ENCODE results near the gene OLA1. TPM values are rescaled to one million over a fixed set of nuclear protein-coding genes. Genes with fewer than 3 reads are reported as not detected.

Gene OLA1
- polyA plus RNA-seq, 3 donors, result 24.9 to 72.3 (median 71.9) TPM

DNA sequence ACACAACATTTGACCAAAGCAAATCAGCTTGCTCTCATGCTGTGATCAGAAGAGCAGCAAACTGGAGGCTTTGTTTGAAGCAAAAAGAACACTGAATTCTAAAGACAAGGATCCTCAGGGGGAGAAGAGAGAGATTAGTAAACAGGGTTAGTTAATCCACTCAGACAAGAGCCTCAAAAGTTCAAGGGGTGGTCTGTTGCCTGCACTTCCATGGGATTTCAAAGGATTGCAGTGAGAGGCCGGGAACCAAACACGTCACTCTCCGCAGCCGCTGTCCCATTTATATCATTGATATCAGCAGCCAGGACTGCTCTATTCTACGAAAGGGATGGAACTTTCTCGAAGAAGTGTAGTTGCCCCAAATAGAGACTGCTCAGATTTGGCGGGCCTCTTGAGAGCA is 185.4 kb downstream of the OLA1 start:
- H2AFZ ChIP-seq (ENCODE audit: insufficient read depth, low read depth, low read length, poor library complexity, severe bottlenecking), result no peak overlapping the region
- no peak overlapping the region for H3K4me3 ChIP-seq (replicated peaks in 1 of 3; ENCODE audit: low read depth in 2 of 3, low read length in 3 of 3)
- Mint-ChIP-seq H3K27me3 (ENCODE audit: low read depth in 3 of 3) (peaks cover 2 to 3% (median 3%) of the 10 kb centered on the region in 3 donors), H3K9me3 (peaks cover 4 to 13% (median 8%) of the 10 kb centered on the region in 7 donors), H3K4me1 (peaks cover 9% of the 10 kb centered on the region), H3K4me3 (no peak overlapping the region), H3K36me3 (no peaks in the 10 kb centered on the region), H3K27ac (no peak overlapping the region)
- no peak overlapping the region for H3K27ac ChIP-seq (ENCODE audit: low read depth in 1 of 2, low read length in 2 of 2)
- no peak overlapping the region for H3K9ac ChIP-seq (ENCODE audit: insufficient read depth, low read length, poor library complexity, severe bottlenecking)
- peaks cover 3 to 4% of the 10 kb centered on the region in 2 donors for H3K9me3 ChIP-seq (replicated peaks in 1 of 2; ENCODE audit: control insufficient read depth in 1 of 2, insufficient read depth in 1 of 2, low read length in 2 of 2)
- intact Hi-C loops (cut with micrococcal nuclease), result no loop called here
- no peak overlapping the region for H3K4me2 ChIP-seq (replicated peaks; ENCODE audit: extremely low read depth, low read length, poor library complexity, severe bottlenecking)
- H3K27me3 ChIP-seq (ENCODE audit: control insufficient read depth in 2 of 2, insufficient read depth in 2 of 2, low read length in 2 of 2), result no peaks in the 10 kb centered on the region
- no peak for DNase-seq
- WGBS (ENCODE audit: insufficient coverage), result 98% methylated on average over 7 of the region's 7 CpGs
- no peaks in the 10 kb centered on the region for H3K79me2 ChIP-seq (ENCODE audit: insufficient read depth, low read length)
- peaks cover 8 to 9% of the 10 kb centered on the region in 2 donors for H3K4me1 ChIP-seq (ENCODE audit: control insufficient read depth in 1 of 2, insufficient read depth in 2 of 2, low read length in 2 of 2)
- TF ChIP-seq, protein P1, sequence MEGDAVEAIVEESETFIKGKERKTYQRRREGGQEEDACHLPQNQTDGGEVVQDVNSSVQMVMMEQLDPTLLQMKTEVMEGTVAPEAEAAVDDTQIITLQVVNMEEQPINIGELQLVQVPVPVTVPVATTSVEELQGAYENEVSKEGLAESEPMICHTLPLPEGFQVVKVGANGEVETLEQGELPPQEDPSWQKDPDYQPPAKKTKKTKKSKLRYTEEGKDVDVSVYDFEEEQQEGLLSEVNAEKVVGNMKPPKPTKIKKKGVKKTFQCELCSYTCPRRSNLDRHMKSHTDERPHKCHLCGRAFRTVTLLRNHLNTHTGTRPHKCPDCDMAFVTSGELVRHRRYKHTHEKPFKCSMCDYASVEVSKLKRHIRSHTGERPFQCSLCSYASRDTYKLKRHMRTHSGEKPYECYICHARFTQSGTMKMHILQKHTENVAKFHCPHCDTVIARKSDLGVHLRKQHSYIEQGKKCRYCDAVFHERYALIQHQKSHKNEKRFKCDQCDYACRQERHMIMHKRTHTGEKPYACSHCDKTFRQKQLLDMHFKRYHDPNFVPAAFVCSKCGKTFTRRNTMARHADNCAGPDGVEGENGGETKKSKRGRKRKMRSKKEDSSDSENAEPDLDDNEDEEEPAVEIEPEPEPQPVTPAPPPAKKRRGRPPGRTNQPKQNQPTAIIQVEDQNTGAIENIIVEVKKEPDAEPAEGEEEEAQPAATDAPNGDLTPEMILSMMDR (IDR thresholded peaks at IDR 0.05), result no peak
- H3K36me3 ChIP-seq (replicated peaks in 1 of 2; ENCODE audit: control insufficient read depth in 1 of 2, insufficient read depth in 2 of 2, low read length in 2 of 2), result no peaks in the 10 kb centered on the region
- H4K20me1 ChIP-seq (ENCODE audit: insufficient read depth, low read length), result no peaks in the 10 kb centered on the region

DNA sequence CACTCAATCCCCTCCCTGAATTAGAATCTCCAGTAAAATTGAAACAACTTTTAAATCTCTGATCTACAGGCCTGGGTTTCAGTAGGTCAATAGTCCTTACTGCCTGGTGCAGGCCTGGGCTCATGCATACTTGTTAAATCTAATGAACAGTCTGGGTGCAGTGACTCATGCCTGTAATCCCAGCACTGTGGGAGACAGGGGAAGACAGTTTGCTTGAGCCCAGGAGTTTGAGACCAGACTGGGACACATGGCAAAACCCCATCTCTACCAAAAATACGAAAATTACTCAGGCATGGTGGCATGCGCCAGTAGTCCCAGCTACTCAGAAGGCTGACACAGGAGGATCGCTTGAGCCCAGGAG is 188.5 kb downstream of the OLA1 start:
- WGBS (ENCODE audit: insufficient coverage), result 100% methylated on average over 1 of the region's 3 CpGs
- Mint-ChIP-seq H3K9me3 (peaks cover 4 to 16% (median 11%) of the 10 kb centered on the region in 7 donors), H3K27me3 (ENCODE audit: low read depth in 3 of 3) (peaks cover 0 to 4% (median 2%) of the 10 kb centered on the region in 3 donors), H3K4me3 (no peak overlapping the region), H3K4me1 (peaks cover 9% of the 10 kb centered on the region), H3K27ac (peak overlapping the region in 5 of 7 donors; percentile 15 to 58 (median 46)), H3K36me3 (no peaks in the 10 kb centered on the region)
- intact Hi-C loops (cut with micrococcal nuclease), result no loop called here
- TF ChIP-seq, protein P1 (IDR thresholded peaks at IDR 0.05), result no peak
- Histone ChIP-seq H3K9ac (ENCODE audit: insufficient read depth, low read length, poor library complexity, severe bottlenecking) (no peak overlapping the region), H3K9me3 (replicated peaks in 1 of 2; ENCODE audit: control insufficient read depth in 1 of 2, insufficient read depth in 1 of 2, low read length in 2 of 2) (peaks cover 4 to 6% of the 10 kb centered on the region in 2 donors), H3K79me2 (ENCODE audit: insufficient read depth, low read length) (no peaks in the 10 kb centered on the region), H3K36me3 (replicated peaks in 1 of 2; ENCODE audit: control insufficient read depth in 1 of 2, insufficient read depth in 2 of 2, low read length in 2 of 2) (no peaks in the 10 kb centered on the region), H3K27ac (ENCODE audit: low read depth in 1 of 2, low read length in 2 of 2) (peak overlapping the region in 1 of 2 donors; percentile 14), H4K20me1 (ENCODE audit: insufficient read depth, low read length) (no peaks in the 10 kb centered on the region), H2AFZ (ENCODE audit: insufficient read depth, low read depth, low read length, poor library complexity, severe bottlenecking) (no peak overlapping the region), H3K4me3 (replicated peaks in 1 of 3; ENCODE audit: low read depth in 2 of 3, low read length in 3 of 3) (no peak overlapping the region), H3K27me3 (ENCODE audit: control insufficient read depth in 2 of 2, insufficient read depth in 2 of 2, low read length in 2 of 2) (no peaks in the 10 kb centered on the region), H3K4me1 (ENCODE audit: control insufficient read depth in 1 of 2, insufficient read depth in 2 of 2, low read length in 2 of 2) (peaks cover 8 to 9% of the 10 kb centered on the region in 2 donors), H3K4me2 (replicated peaks; ENCODE audit: extremely low read depth, low read length, poor library complexity, severe bottlenecking) (no peak overlapping the region)
- DNase-seq, result no peak
